Fibroblast of skin of left quadriceps (primary cell): Measurements from ENCODE around the gene MINDY4.

Experiments used
- DNase-seq, 2 experiments: peaks; one replicate each; pipeline ENCODE4 v3.0.0-alpha.2; 2013; ENCODE audit warnings: low read depth in 2 of 2

MINDY4 gene

GRCh38 chr7:30915005-30915601 lies 143.9 kb downstream of the MINDY4 start:
- DNase-seq: no peak

GRCh38 chr7:30915751-30916150 lies 144.5 kb downstream of the MINDY4 start:
- no peak for DNase-seq

GRCh38 chr7:30916255-30916654 lies 145.0 kb downstream of the MINDY4 start:
- no peak for DNase-seq

GRCh38 chr7:30916767-30917166 lies 145.6 kb downstream of the MINDY4 start:
- DNase-seq: no peak

- no peak for DNase-seq
Measured at GRCh38 chr7:30917216-30917893, 146.1 kb downstream of the MINDY4 start.

- no peak for DNase-seq
Measured at GRCh38 chr7:30918676-30919075, 147.5 kb downstream of the MINDY4 start.

GRCh38 chr7:30920021-30920583 lies 148.9 kb downstream of the MINDY4 start:
- no peak for DNase-seq

- DNase-seq: no peak
Measured at GRCh38 chr7:30920584-30921539, 149.6 kb downstream of the MINDY4 start.

- DNase-seq: no peak
Measured at GRCh38 chr7:30921540-30922401, 150.6 kb downstream of the MINDY4 start.

- DNase-seq: no peak
Measured at GRCh38 chr7:30922596-30922995, 151.4 kb downstream of the MINDY4 start.

GRCh38 chr7:30923009-30923773 lies 152.0 kb downstream of the MINDY4 start:
- DNase-seq: no peak

GRCh38 chr7:30923774-30924413 lies 152.7 kb downstream of the MINDY4 start:
- no peak for DNase-seq

GRCh38 chr7:30924624-30925023 lies 153.4 kb downstream of the MINDY4 start:
- DNase-seq: no peak

- no peak for DNase-seq
Measured at GRCh38 chr7:30925117-30925516, 153.9 kb downstream of the MINDY4 start.

- no peak for DNase-seq
Measured at GRCh38 chr7:30925913-30926312, 154.7 kb downstream of the MINDY4 start.

- DNase-seq: no peak
Measured at GRCh38 chr7:30926313-30926712, 155.1 kb downstream of the MINDY4 start.

- DNase-seq: no peak
Measured at GRCh38 chr7:30927040-30927439, 155.8 kb downstream of the MINDY4 start.

- DNase-seq: no peak
Measured at GRCh38 chr7:30927559-30927958, 156.3 kb downstream of the MINDY4 start.

GRCh38 chr7:30928254-30928872 lies 157.1 kb downstream of the MINDY4 start:
- no peak for DNase-seq

- no peak for DNase-seq
Measured at GRCh38 chr7:30929686-30930085, 158.5 kb downstream of the MINDY4 start.
